ENCODE measurements around the gene INPP5J. TPM values are rescaled to one million over a fixed set of nuclear protein-coding genes. Genes with fewer than 3 reads are reported as not detected.

INPP5J gene
- total and polyA plus RNA-seq, 10 donors: 0.14 to 0.87 (median 0.43) TPM; not detected in 2

DNA sequence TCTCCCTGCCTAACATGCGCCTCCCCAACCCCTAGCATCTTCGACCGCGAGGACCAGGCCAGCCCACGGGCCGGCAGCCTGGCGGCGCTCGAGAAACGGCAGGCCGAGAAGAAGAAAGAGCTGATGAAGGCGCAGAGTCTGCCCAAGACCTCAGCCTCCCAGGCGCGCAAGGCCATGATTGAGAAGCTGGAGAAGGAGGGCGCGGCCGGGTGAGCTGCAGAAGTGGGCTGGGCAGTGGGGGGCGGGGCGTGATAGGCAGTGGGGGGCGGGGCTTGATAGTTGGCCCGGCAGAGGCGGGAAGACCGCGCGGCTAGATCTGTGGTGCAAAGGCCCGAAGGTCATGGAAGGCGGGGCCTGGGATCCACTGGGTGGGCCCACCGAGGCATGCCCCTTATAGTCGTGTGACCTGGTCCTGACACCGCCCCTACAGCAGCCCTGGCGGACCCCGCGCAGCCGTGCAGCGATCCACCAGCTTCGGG lies 24.1 kb upstream of the INPP5J start:
- intact Hi-C loops (cut with DNase I; ENCODE audit: low total_unique reads): no loop called here
- 79 to 91% (median 89%) methylated on average over 33 to 36 of the region's 36 CpGs for WGBS, 5 donors
- TF ChIP-seq, protein P1, sequence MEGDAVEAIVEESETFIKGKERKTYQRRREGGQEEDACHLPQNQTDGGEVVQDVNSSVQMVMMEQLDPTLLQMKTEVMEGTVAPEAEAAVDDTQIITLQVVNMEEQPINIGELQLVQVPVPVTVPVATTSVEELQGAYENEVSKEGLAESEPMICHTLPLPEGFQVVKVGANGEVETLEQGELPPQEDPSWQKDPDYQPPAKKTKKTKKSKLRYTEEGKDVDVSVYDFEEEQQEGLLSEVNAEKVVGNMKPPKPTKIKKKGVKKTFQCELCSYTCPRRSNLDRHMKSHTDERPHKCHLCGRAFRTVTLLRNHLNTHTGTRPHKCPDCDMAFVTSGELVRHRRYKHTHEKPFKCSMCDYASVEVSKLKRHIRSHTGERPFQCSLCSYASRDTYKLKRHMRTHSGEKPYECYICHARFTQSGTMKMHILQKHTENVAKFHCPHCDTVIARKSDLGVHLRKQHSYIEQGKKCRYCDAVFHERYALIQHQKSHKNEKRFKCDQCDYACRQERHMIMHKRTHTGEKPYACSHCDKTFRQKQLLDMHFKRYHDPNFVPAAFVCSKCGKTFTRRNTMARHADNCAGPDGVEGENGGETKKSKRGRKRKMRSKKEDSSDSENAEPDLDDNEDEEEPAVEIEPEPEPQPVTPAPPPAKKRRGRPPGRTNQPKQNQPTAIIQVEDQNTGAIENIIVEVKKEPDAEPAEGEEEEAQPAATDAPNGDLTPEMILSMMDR (IDR thresholded peaks at IDR 0.05 in 8 of 11, conservative IDR thresholded peaks at IDR 0.05 in 3 of 11): no peak
- TF ChIP-seq POLR2A (IDR thresholded peaks at IDR 0.05) (no peak), POLR2AphosphoS5 (IDR thresholded peaks at IDR 0.05) (peak; percentile 40 to 46 (median 44))
- no peak overlapping the region for H3K4me3 ChIP-seq
- DNase-seq: peak; percentile 69
- H3K4me1 ChIP-seq: no peaks in the 10 kb centered on the region
- peaks cover 0 to 100% (median 49%) of the 10 kb centered on the region in 6 donors for H3K36me3 ChIP-seq
- H3K27me3 ChIP-seq (replicated peaks in 1 of 7): no peaks in the 10 kb centered on the region
- H3K27ac ChIP-seq: peak overlapping the region in 3 of 8 donors; percentile 18 to 30 (median 21)
- H3K9me3 ChIP-seq: no peaks in the 10 kb centered on the region

GRCh38 chr22:31099386-31099785 lies 23.4 kb upstream of the INPP5J start:
- H3K36me3 ChIP-seq: peaks cover 0 to 100% (median 45%) of the 10 kb centered on the region in 6 donors
- 89 to 100% (median 93%) methylated on average over 4 to 6 of the region's 6 CpGs for WGBS, 5 donors
- intact Hi-C loops (cut with DNase I; ENCODE audit: low total_unique reads): no loop called here
- H3K9me3 ChIP-seq: no peaks in the 10 kb centered on the region
- no peak for DNase-seq
- peak overlapping the region in 3 of 8 donors; percentile 18 to 30 (median 21) for H3K27ac ChIP-seq
- H3K4me1 ChIP-seq: peaks cover 0 to 4% (median 0%) of the 10 kb centered on the region in 6 donors
- TF ChIP-seq POLR2AphosphoS5 (IDR thresholded peaks at IDR 0.05): no peak
- no peaks in the 10 kb centered on the region for H3K27me3 ChIP-seq (replicated peaks in 1 of 7)
- H3K4me3 ChIP-seq: no peak overlapping the region

- no peaks in the 10 kb centered on the region for H3K27me3 ChIP-seq (replicated peaks in 1 of 7)
- H3K4me1 ChIP-seq: peaks cover 0 to 8% (median 2%) of the 10 kb centered on the region in 6 donors
- peak overlapping the region in 1 of 8 donors; percentile 8 for H3K27ac ChIP-seq
- intact Hi-C loops (cut with DNase I; ENCODE audit: low total_unique reads): no loop called here
- H3K36me3 ChIP-seq: peaks cover 0 to 100% (median 40%) of the 10 kb centered on the region in 6 donors
- WGBS, 5 donors: 94 to 97% (median 95%) methylated on average over 31 to 34 of the region's 34 CpGs
- peak in 2 of 3 donors; percentile 10 to 16 for TF ChIP-seq POLR2AphosphoS5 (IDR thresholded peaks at IDR 0.05)
- no peak for TF ChIP-seq POLR2A (IDR thresholded peaks at IDR 0.05)
- H3K9me3 ChIP-seq: no peaks in the 10 kb centered on the region
- no peak overlapping the region for H3K4me3 ChIP-seq
- DNase-seq: peak; percentile 65
These were observed 22.7 kb upstream of the INPP5J start for GRCh38 chr22:31099841-31100761.

DNA sequence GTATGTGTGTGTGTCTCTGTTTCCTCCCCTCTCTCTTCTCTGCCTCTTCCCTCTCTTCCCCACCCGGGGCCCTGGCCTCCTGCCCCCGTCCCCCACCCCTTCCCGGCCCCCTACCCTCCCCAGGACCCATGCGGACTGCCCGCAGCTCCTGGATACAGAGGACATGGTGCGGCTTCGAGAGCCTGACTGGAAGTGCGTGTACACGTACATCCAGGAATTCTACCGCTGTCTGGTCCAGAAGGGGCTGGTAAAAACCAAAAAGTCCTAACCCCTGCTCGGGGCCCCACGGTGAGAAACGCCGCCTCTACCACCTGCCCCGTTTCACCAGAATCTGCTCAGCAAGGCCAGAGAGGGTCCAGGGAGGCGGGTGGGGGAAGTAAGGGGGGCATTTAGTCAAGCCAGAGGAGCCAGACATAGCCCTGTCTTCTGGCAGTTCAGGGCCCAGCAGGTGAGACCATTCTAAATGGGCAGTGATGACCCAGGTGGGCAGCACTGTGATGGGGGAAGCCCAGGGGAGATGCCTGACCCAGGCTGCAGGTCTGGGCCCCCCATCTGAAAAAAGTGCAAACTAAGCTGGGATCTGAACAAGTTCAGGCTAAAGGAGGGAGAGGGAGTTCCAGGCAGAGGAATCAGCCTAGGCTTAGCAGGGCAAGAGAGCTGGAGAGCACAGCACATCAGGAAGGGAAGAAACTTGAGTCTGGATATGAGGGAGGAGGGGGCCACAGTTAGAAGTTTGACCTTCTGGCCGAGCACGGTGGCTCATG lies 21.8 kb upstream of the INPP5J start:
- TF ChIP-seq, protein P1 (IDR thresholded peaks at IDR 0.05 in 8 of 11, conservative IDR thresholded peaks at IDR 0.05 in 3 of 11): no peak
- peak in 1 of 3 donors; percentile 9 for TF ChIP-seq POLR2AphosphoS5 (IDR thresholded peaks at IDR 0.05)
- Histone ChIP-seq H3K36me3 (peaks cover 0 to 92% (median 35%) of the 10 kb centered on the region in 6 donors), H3K4me1 (peaks cover 0 to 15% (median 7%) of the 10 kb centered on the region in 6 donors), H3K27me3 (replicated peaks in 1 of 7) (no peaks in the 10 kb centered on the region), H3K27ac (no peak overlapping the region), H3K4me3 (no peak overlapping the region), H3K9me3 (no peaks in the 10 kb centered on the region)
- 92 to 98% (median 94%) methylated on average over 17 to 18 of the region's 18 CpGs for WGBS, 5 donors
- intact Hi-C loops (cut with DNase I; ENCODE audit: low total_unique reads): no loop called here
- DNase-seq: peak; percentile 45

Measured in spleen (tissue), 11 donors.